CD4-positive, alpha-beta T cell (primary cell): ENCODE data around the gene VIM. TPM values are rescaled to one million over a fixed set of nuclear protein-coding genes. Genes with fewer than 3 reads are reported as not detected.

Experiments
- ATAC-seq: fragments of 200-7000 bp; cut with Tn5 transposase; one replicate; pipeline ENCODE4 v1.10.0; 2022; ENCODE audit warnings: mild to moderate bottlenecking; ENCODE audit not compliant: poor library complexity
- CTCF ChIA-PET: fragments of 350-600 bp; sonication (Branson Sonifier 250); formaldehyde crosslinking; loops from one replicate; lab custom pipeline; 2021; ENCODE audit warnings: antibody characterized with exemption, inconsistent platforms; lab: Charles Lee
- POLR2A ChIA-PET: fragments of 350-600 bp; sonication (Branson Sonifier 250); formaldehyde crosslinking; loops from one replicate; lab custom pipeline; 2021; ENCODE audit warnings: antibody characterized with exemption, inconsistent platforms; lab: Charles Lee
- DNase-seq, 14 experiments: peaks; one replicate each; pipeline ENCODE4 v3.0.0-alpha.2; 2013 to 2020; ENCODE audit warnings: mixed read lengths in 2 of 14
- H3K27ac ChIP-seq, 2 donors: one replicate each; pipeline versions ENCODE4 v1.5.1 to v1.7.0; 2013; ENCODE audit warnings: low read length in 2 of 2, low read depth in 1 of 2, mild to moderate bottlenecking in 1 of 2
- H3K27me3 ChIP-seq, 2 experiments: 1 replicate in 1 of 2; 2 replicates in 1 of 2; pipeline versions ENCODE4 v1.6.1 to v1.7.0; 2013; ENCODE audit warnings: low read length in 2 of 2, control low read depth in 1 of 2, mild to moderate bottlenecking in 1 of 2, moderate library complexity in 1 of 2; ENCODE audit not compliant: insufficient read depth in 2 of 2, control insufficient read depth in 1 of 2
- H3K36me3 ChIP-seq: one replicate; pipeline ENCODE4 v1.6.1; 2013; ENCODE audit warnings: low read length, control low read depth; ENCODE audit not compliant: insufficient read depth
- H3K4me1 ChIP-seq: one replicate; pipeline ENCODE4 v1.6.1; 2013; ENCODE audit warnings: low read length, control low read depth; ENCODE audit not compliant: insufficient read depth
- H3K4me3 ChIP-seq: one replicate; pipeline ENCODE4 v1.5.1; 2013; ENCODE audit warnings: mild to moderate bottlenecking, low read length, moderate library complexity
- H3K9me3 ChIP-seq, 2 experiments: 1 replicate in 1 of 2; 2 replicates in 1 of 2; pipeline versions ENCODE4 v1.6.1 to v1.7.0; 2013; ENCODE audit warnings: low read length in 2 of 2, mild to moderate bottlenecking in 2 of 2, control low read depth in 1 of 2, moderate library complexity in 1 of 2; ENCODE audit not compliant: control insufficient read depth in 1 of 2, insufficient read depth in 1 of 2
- H3K27ac Mint-ChIP-seq: one replicate; pipeline ENCODE4 v1.8.0; 2020; ENCODE audit warnings: mixed read lengths
- H3K27me3 Mint-ChIP-seq: one replicate; pipeline ENCODE4 v1.8.0; 2021; ENCODE audit warnings: mixed read lengths
- H3K36me3 Mint-ChIP-seq: one replicate; pipeline ENCODE4 v1.8.0; 2021; ENCODE audit warnings: low read depth, mixed read lengths
- H3K4me1 Mint-ChIP-seq: one replicate; pipeline ENCODE4 v1.8.0; 2021; ENCODE audit warnings: low read depth, mixed read lengths
- H3K4me3 Mint-ChIP-seq: one replicate; pipeline ENCODE4 v1.8.0; 2020; ENCODE audit warnings: mild to moderate bottlenecking, mixed read lengths
- H3K9me3 Mint-ChIP-seq: one replicate; pipeline ENCODE4 v1.8.0; 2020; ENCODE audit warnings: mixed read lengths
- intact Hi-C, 2 experiments: fragments of 100-400 bp; cut with DNase I in 1 of 2; cut with micrococcal nuclease in 1 of 2; formaldehyde crosslinking; loops; one replicate each; pipeline versions ENCODE4 v1.15.1 to v1.9.0; 2023 to 2025; cut with DNase I, micrococcal nuclease
- total RNA-seq, 174 experiments: library from RNA in 2 of 174; stranded (reverse) in 2 of 174; gene quantifications; one replicate each; pipeline ENCODE4 v1.2.3 and lab custom pipeline; 2021 to 2026
- TF ChIP-seq, protein P1 (sequence below): fragments of 200-600 bp; IDR thresholded peaks from one replicate; pipeline ENCODE4 v1.8.0; 2022; ENCODE audit warnings: antibody characterized with exemption, mild to moderate bottlenecking

VIM gene
- total RNA-seq, 2 experiments from 2014 or later = 1,576 to 1,603 TPM

DNA sequence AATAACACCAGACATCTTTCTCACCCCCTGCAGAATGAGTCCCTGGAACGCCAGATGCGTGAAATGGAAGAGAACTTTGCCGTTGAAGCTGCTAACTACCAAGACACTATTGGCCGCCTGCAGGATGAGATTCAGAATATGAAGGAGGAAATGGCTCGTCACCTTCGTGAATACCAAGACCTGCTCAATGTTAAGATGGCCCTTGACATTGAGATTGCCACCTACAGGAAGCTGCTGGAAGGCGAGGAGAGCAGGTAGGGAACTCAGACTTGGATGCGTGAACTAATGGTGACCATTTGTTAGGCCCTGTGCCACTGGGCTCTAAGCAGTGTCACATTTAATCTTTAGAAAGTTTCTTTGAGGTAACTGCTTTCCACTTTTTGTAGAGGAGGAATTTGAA lies 7.1 kb downstream of the VIM start:
- H3K27me3 Mint-ChIP-seq = no peaks in the 10 kb centered on the region
- DNase-seq = peak in 1 of 14 experiments; percentile 45
- ATAC-seq = no peak
- H3K27ac ChIP-seq = no peak overlapping the region
- ChIA-PET CTCF (interaction anchor here (1.0 kb wide), 1 partner anchor 29 kb away, joined by 3 read pairs; no protein-coding TSS in a partner anchor), POLR2A (interaction anchor here (13.0 kb wide), 1 partner anchor 32 kb away, joined by 375 read pairs; the partner anchor contains the start of gene TRDMT1)
- peak overlapping the region; percentile 16 for H3K4me3 Mint-ChIP-seq
- H3K9me3 ChIP-seq = no peaks in the 10 kb centered on the region
- peaks cover 88% of the 10 kb centered on the region for H3K36me3 Mint-ChIP-seq
- H3K27ac Mint-ChIP-seq = peak overlapping the region; percentile 84
- H3K36me3 ChIP-seq = peaks cover 75% of the 10 kb centered on the region
- TF ChIP-seq, protein P1, sequence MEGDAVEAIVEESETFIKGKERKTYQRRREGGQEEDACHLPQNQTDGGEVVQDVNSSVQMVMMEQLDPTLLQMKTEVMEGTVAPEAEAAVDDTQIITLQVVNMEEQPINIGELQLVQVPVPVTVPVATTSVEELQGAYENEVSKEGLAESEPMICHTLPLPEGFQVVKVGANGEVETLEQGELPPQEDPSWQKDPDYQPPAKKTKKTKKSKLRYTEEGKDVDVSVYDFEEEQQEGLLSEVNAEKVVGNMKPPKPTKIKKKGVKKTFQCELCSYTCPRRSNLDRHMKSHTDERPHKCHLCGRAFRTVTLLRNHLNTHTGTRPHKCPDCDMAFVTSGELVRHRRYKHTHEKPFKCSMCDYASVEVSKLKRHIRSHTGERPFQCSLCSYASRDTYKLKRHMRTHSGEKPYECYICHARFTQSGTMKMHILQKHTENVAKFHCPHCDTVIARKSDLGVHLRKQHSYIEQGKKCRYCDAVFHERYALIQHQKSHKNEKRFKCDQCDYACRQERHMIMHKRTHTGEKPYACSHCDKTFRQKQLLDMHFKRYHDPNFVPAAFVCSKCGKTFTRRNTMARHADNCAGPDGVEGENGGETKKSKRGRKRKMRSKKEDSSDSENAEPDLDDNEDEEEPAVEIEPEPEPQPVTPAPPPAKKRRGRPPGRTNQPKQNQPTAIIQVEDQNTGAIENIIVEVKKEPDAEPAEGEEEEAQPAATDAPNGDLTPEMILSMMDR = no peak
- H3K4me1 Mint-ChIP-seq = peaks cover 73% of the 10 kb centered on the region
- H3K9me3 Mint-ChIP-seq = no peaks in the 10 kb centered on the region
- H3K4me1 ChIP-seq = peaks cover 38% of the 10 kb centered on the region
- no peaks in the 10 kb centered on the region for H3K27me3 ChIP-seq
- intact Hi-C loops = no loop called here
- H3K4me3 ChIP-seq = no peak overlapping the region

DNA sequence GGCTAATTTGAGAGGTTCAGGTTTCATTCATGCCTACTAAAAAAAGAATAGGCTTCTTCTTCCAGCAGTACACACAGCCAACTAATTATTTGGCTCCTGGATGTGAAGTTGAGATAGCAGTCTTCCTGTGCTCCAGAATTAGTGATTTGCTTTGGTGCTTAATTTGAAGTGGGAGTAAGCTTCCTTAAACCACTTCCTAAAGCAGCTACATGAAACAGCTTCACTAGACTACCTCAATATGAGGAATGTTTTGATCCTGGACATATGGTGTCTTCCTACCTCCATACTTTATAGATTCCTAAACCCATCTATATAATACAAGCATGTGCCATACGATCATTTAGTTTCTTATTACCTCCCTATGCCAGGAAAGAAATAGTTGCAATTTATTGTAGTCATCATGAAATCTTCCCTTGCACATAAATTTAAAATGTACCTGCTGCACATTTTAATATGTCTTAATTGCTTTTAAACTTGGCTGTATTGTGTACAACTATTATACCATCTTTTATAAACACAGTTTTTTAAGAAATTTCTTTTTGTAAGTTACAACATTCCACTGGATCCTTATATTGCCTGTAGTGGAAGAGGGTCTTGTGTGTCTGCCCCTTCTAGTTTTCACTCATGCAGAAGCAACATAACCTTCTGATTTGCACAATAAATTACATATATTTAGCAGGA lies 8.6 kb downstream of the VIM start:
- DNase-seq = no peak
- H3K9me3 Mint-ChIP-seq = no peaks in the 10 kb centered on the region
- ATAC-seq = no peak
- CTCF ChIA-PET = interaction anchor here (1.8 kb wide), 1 partner anchor 31 kb away, joined by 6 read pairs; no protein-coding TSS in a partner anchor
- peaks cover 65% of the 10 kb centered on the region for H3K36me3 ChIP-seq
- no peak overlapping the region for H3K4me3 Mint-ChIP-seq
- H3K4me1 ChIP-seq = peaks cover 30% of the 10 kb centered on the region
- no peak overlapping the region for H3K27ac ChIP-seq
- no peaks in the 10 kb centered on the region for H3K27me3 ChIP-seq
- H3K4me3 ChIP-seq = no peak overlapping the region
- no peaks in the 10 kb centered on the region for H3K27me3 Mint-ChIP-seq
- POLR2A ChIA-PET = interaction anchor here (13.0 kb wide), 1 partner anchor 34 kb away, joined by 375 read pairs; the partner anchor contains the start of gene TRDMT1
- intact Hi-C loops = no loop called here
- H3K4me1 Mint-ChIP-seq = peaks cover 65% of the 10 kb centered on the region
- TF ChIP-seq, protein P1 = no peak
- peaks cover 73% of the 10 kb centered on the region for H3K36me3 Mint-ChIP-seq
- H3K9me3 ChIP-seq = no peaks in the 10 kb centered on the region
- peak overlapping the region; percentile 84 for H3K27ac Mint-ChIP-seq

DNA sequence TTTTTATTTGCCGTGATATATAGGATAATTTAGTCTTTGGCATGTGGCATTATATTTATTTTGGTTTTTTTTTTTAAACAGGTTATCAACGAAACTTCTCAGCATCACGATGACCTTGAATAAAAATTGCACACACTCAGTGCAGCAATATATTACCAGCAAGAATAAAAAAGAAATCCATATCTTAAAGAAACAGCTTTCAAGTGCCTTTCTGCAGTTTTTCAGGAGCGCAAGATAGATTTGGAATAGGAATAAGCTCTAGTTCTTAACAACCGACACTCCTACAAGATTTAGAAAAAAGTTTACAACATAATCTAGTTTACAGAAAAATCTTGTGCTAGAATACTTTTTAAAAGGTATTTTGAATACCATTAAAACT lies 9.1 kb downstream of the VIM start:
- H3K27me3 ChIP-seq = no peaks in the 10 kb centered on the region
- H3K27me3 Mint-ChIP-seq = no peaks in the 10 kb centered on the region
- H3K4me3 ChIP-seq = no peak overlapping the region
- TF ChIP-seq, protein P1 = no peak
- DNase-seq (no peak), ATAC-seq (no peak)
- H3K36me3 Mint-ChIP-seq = peaks cover 68% of the 10 kb centered on the region
- peaks cover 65% of the 10 kb centered on the region for H3K4me1 Mint-ChIP-seq
- ChIA-PET POLR2A (interaction anchor here (2.1 to 13.0 kb wide), 2 partner anchors 7 to 34 kb away, joined by 8 to 375 read pairs; partner anchors contain the start of gene TRDMT1), CTCF (interaction anchor here (0.6 to 1.8 kb wide), 3 partner anchors 10 to 36 kb away, joined by 3 to 6 read pairs (median 3); partner anchors contain the start of gene TRDMT1)
- peaks cover 35% of the 10 kb centered on the region for H3K4me1 ChIP-seq
- H3K27ac ChIP-seq = no peak overlapping the region
- intact Hi-C loops = no loop called here
- peaks cover 60% of the 10 kb centered on the region for H3K36me3 ChIP-seq
- H3K9me3 Mint-ChIP-seq = no peaks in the 10 kb centered on the region
- H3K27ac Mint-ChIP-seq = peak overlapping the region; percentile 84
- H3K9me3 ChIP-seq = no peaks in the 10 kb centered on the region
- H3K4me3 Mint-ChIP-seq = no peak overlapping the region
